Endothelial cell of umbilical vein (primary cell): Measurements from ENCODE around the gene TARBP1. TPM values are rescaled to one million over a fixed set of nuclear protein-coding genes. Genes with fewer than 3 reads are reported as not detected.

Experiments used
- BruUV-seq: library from RNA; stranded (reverse); fragments of 400-500 nt; replicated peaks from 2 replicates; lab custom pipeline; 2021; lab: Mats Ljungman, UMichigan
- CTCF ChIA-PET: fragments of 300-600, 350-600 bp; sonication (Branson Sonifier 250); formaldehyde crosslinking; loops from one replicate; lab custom pipeline; 2021; ENCODE audit warnings: antibody characterized with exemption, inconsistent platforms; lab: Charles Lee
- POLR2A ChIA-PET: fragments of 300-600, 350-600 bp; sonication (Branson Sonifier 250); formaldehyde crosslinking; loops from one replicate; lab custom pipeline; 2021; ENCODE audit warnings: antibody characterized with exemption, inconsistent platforms; lab: Charles Lee
- DNase-seq: peaks from one replicate; pipeline ENCODE4 v3.0.0-alpha.2; 2011; ENCODE audit warnings: low read depth, low spot score
- FAIRE-seq: peaks from 2 replicates; lab custom pipeline; 2011; peaks lifted over from hg19 to GRCh38; lab: Jason Lieb, UNC
- H2AFZ ChIP-seq: 2 replicates; pipeline ENCODE4 v1.6.0; 2012; ENCODE audit warnings: low read depth, low read length, control low read depth, inconsistent platforms
- H3K27ac ChIP-seq: 2 replicates; pipeline ENCODE4 v1.5.1; 2011; ENCODE audit warnings: low read depth, mild to moderate bottlenecking, control low read depth, low read length, moderate library complexity; ENCODE audit not compliant: insufficient read depth
- H3K27me3 ChIP-seq, 2 experiments: 2 replicates each; pipeline versions ENCODE4 v1.6.0 to v1.6.1; 2011; ENCODE audit warnings: low read length in 2 of 2, mixed read lengths in 1 of 2; ENCODE audit not compliant: control insufficient read depth in 2 of 2, insufficient read depth in 2 of 2
- H3K36me3 ChIP-seq, 2 experiments: 2 replicates in 1 of 2; 3 replicates in 1 of 2; pipeline ENCODE4 v1.5.1; 2011; ENCODE audit warnings: low read length in 2 of 2, mild to moderate bottlenecking in 1 of 2, moderate library complexity in 1 of 2; ENCODE audit not compliant: control insufficient read depth in 2 of 2, insufficient read depth in 2 of 2; ENCODE audit errors: extremely low read depth in 1 of 2
- H3K4me1 ChIP-seq: 3 replicates; pipeline ENCODE4 v1.5.1; 2011; ENCODE audit warnings: mild to moderate bottlenecking, low read length; ENCODE audit not compliant: control insufficient read depth, insufficient read depth; ENCODE audit errors: extremely low read depth
- H3K4me2 ChIP-seq: 2 replicates; pipeline ENCODE4 v1.6.1; 2011; ENCODE audit warnings: low read length, control low read depth, mixed read lengths; ENCODE audit not compliant: insufficient read depth
- H3K4me3 ChIP-seq, 3 experiments: fragments of 200-600 bp in 1 of 3; sonication (generic), shearing (Covaris generic) in 1 of 3; replicated peaks in 1 of 3; 2 replicates each; pipeline ENCODE4 v1.5.1; 2011 to 2016; ENCODE audit warnings: control low read depth in 3 of 3, low read length in 3 of 3, mild to moderate bottlenecking in 2 of 3, inconsistent platforms in 1 of 3, low read depth in 1 of 3, moderate library complexity in 1 of 3; ENCODE audit not compliant: insufficient read depth in 1 of 3
- H3K79me2 ChIP-seq: 2 replicates; pipeline ENCODE4 v1.6.0; 2012; ENCODE audit warnings: low read length, inconsistent platforms; ENCODE audit not compliant: control insufficient read depth, insufficient read depth
- H3K9ac ChIP-seq: replicated peaks from 2 replicates; pipeline ENCODE3; 2011; ENCODE audit warnings: low read length, control low read depth; ENCODE audit not compliant: insufficient read depth; ENCODE audit errors: extremely low read depth
- H3K9me1 ChIP-seq: replicated peaks from 3 replicates; pipeline ENCODE4 v1.6.0; 2011; ENCODE audit warnings: mild to moderate bottlenecking, low read length; ENCODE audit not compliant: control insufficient read depth, insufficient read depth; ENCODE audit errors: extremely low read depth
- H3K9me3 ChIP-seq: replicated peaks from 2 replicates; pipeline ENCODE4 v1.5.1; 2012; ENCODE audit warnings: low read length, inconsistent platforms; ENCODE audit not compliant: control insufficient read depth, insufficient read depth
- H4K20me1 ChIP-seq: replicated peaks from 2 replicates; pipeline ENCODE3; 2011; ENCODE audit warnings: mild to moderate bottlenecking, low read length; ENCODE audit not compliant: control insufficient read depth, insufficient read depth; ENCODE audit errors: extremely low read depth
- EZH2 ChIP-seq: IDR thresholded peaks from 2 replicates; pipeline ENCODE4 v1.6.1; 2012; ENCODE audit warnings: borderline replicate concordance, low read depth, mild to moderate bottlenecking, moderate library complexity, low read length, inconsistent platforms; ENCODE audit not compliant: severe bottlenecking
- FOS ChIP-seq: IDR thresholded peaks from 2 replicates; pipeline ENCODE4 v1.6.1; 2011; ENCODE audit warnings: mild to moderate bottlenecking, low read length, moderate library complexity, borderline replicate concordance; ENCODE audit not compliant: insufficient read depth
- GATA2 ChIP-seq: IDR thresholded peaks from 2 replicates; pipeline ENCODE4 v1.7.0; 2011; ENCODE audit warnings: low read depth, mild to moderate bottlenecking, moderate library complexity, mixed read lengths, low read length; ENCODE audit not compliant: insufficient read length, insufficient read depth
- JUN ChIP-seq: IDR thresholded peaks from 2 replicates; pipeline ENCODE4 v1.6.1; 2011; ENCODE audit warnings: borderline replicate concordance, low read depth; ENCODE audit not compliant: insufficient read length, insufficient read depth
- MYC ChIP-seq: IDR thresholded peaks from one replicate; pipeline ENCODE4 v1.6.1; 2011; ENCODE audit warnings: mild to moderate bottlenecking, low read depth, low read length
- POLR2A ChIP-seq: IDR thresholded peaks from 2 replicates; pipeline ENCODE4 v1.6.1; 2012; ENCODE audit warnings: low read depth, mild to moderate bottlenecking, control low read depth, low read length
- POLR2AphosphoS5 ChIP-seq: IDR thresholded peaks from 2 replicates; pipeline ENCODE4 v1.6.1; 2012; ENCODE audit warnings: low read depth, mild to moderate bottlenecking, control low read depth, low read length, moderate library complexity; ENCODE audit not compliant: insufficient read depth
- dilution Hi-C: fragments of 300-500 bp; cut with MboI; formaldehyde crosslinking; loops from one replicate; pipeline ENCODE4 v1.15.0; 2019; ENCODE audit warnings: low sequenced_read_pairs; ENCODE audit not compliant: extremely low pct_ligation_motif_present
- intact Hi-C: fragments of 100-400 bp; cut with micrococcal nuclease; formaldehyde crosslinking; loops from one replicate; pipeline ENCODE4 v1.10.0; 2022
- polyA plus RNA-seq, 4 experiments: library from polyadenylated mRNA; depleted of rRNA in 3 of 4; stranded (reverse) in 3 of 4; unstranded in 1 of 4; fragments of >200 nt; gene quantifications; 2 replicates each; pipeline versions ENCODE4 v1.2.1 to v1.2.3, GENCODE V29; 2011 to 2012; ENCODE audit warnings: missing spikeins in 1 of 4
- total RNA-seq: library from RNA; stranded (reverse); gene quantifications from 2 replicates; pipeline ENCODE4 v1.2.3, GENCODE V29; 2021
- TF ChIP-seq, protein P1 (sequence below): IDR thresholded peaks from 2 replicates; pipeline ENCODE4 v1.6.1; 2011; ENCODE audit not compliant: insufficient read depth, insufficient read length
- TF ChIP-seq, protein P2 (sequence below), 2 donors: IDR thresholded peaks; 1 replicate in 1 of 2; 2 replicates in 1 of 2; pipeline ENCODE4 v1.5.1; 2011; ENCODE audit warnings: low read length in 2 of 2, mild to moderate bottlenecking in 2 of 2, moderate library complexity in 2 of 2, control low read depth in 1 of 2, inconsistent platforms in 1 of 2, low read depth in 1 of 2; ENCODE audit not compliant: insufficient read depth in 1 of 2; ENCODE audit errors: extremely low read depth in 1 of 2

TARBP1 gene
- total and polyA plus RNA-seq, 2 donors (not counting 3 experiments of a cell fraction or from before 2014, with no cell fraction given) = 17.3 to 23.4 TPM

- Histone ChIP-seq H3K4me1 (peaks cover 9% of the 10 kb centered on the region), H3K27ac (no peak overlapping the region), H3K4me3 (no peak overlapping the region), H3K9me3 (no peaks in the 10 kb centered on the region), H3K9ac (no peak overlapping the region), H3K4me2 (no peak overlapping the region), H2AFZ (no peak overlapping the region), H3K36me3 (no peaks in the 10 kb centered on the region), H4K20me1 (no peaks in the 10 kb centered on the region), H3K9me1 (no peaks in the 10 kb centered on the region), H3K27me3 (no peaks in the 10 kb centered on the region), H3K79me2 (no peaks in the 10 kb centered on the region)
- dilution Hi-C loops = no loop called here
- ChIA-PET CTCF (no interaction called here), POLR2A (no interaction called here)
- FAIRE-seq (no peak), DNase-seq (no peak)
- TF ChIP-seq, protein P1, sequence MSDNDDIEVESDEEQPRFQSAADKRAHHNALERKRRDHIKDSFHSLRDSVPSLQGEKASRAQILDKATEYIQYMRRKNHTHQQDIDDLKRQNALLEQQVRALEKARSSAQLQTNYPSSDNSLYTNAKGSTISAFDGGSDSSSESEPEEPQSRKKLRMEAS = no peak
- TF ChIP-seq FOS = no peak
- no peak for TF ChIP-seq GATA2
- TF ChIP-seq EZH2 = no peak
- no peak for TF ChIP-seq POLR2AphosphoS5
- TF ChIP-seq POLR2A = no peak
- no peak for TF ChIP-seq MYC
- TF ChIP-seq JUN = no peak
- TF ChIP-seq, protein P2, sequence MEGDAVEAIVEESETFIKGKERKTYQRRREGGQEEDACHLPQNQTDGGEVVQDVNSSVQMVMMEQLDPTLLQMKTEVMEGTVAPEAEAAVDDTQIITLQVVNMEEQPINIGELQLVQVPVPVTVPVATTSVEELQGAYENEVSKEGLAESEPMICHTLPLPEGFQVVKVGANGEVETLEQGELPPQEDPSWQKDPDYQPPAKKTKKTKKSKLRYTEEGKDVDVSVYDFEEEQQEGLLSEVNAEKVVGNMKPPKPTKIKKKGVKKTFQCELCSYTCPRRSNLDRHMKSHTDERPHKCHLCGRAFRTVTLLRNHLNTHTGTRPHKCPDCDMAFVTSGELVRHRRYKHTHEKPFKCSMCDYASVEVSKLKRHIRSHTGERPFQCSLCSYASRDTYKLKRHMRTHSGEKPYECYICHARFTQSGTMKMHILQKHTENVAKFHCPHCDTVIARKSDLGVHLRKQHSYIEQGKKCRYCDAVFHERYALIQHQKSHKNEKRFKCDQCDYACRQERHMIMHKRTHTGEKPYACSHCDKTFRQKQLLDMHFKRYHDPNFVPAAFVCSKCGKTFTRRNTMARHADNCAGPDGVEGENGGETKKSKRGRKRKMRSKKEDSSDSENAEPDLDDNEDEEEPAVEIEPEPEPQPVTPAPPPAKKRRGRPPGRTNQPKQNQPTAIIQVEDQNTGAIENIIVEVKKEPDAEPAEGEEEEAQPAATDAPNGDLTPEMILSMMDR (IDR thresholded peaks at IDR 0.05; ENCODE audit: extremely low read depth in 1 of 2, insufficient read depth in 1 of 2, low read depth in 1 of 2, low read length in 2 of 2) = no peak
- BruUV-seq = no TSS peak
- intact Hi-C loops = no loop called here
These were observed 43.4 kb downstream of the TARBP1 start for GRCh38 chr1:234435620-234436019.
